H9 (cell line): Measurements from ENCODE around the gene SLC24A3. TPM values are rescaled to one million over a fixed set of nuclear protein-coding genes. Genes with fewer than 3 reads are reported as not detected.

ENCODE experiments used
- DNase-seq: peaks from one replicate; pipeline ENCODE4 v3.0.0-alpha.2; 2017
- H2AFZ ChIP-seq: one replicate; pipeline ENCODE4 v1.6.1; 2013; ENCODE audit warnings: mild to moderate bottlenecking, low read length, control low read depth, moderate library complexity
- H2AK5ac ChIP-seq: 2 replicates; pipeline ENCODE4 v1.6.1; 2013; ENCODE audit warnings: low read length, control low read depth, mixed read lengths; ENCODE audit not compliant: insufficient read length
- H2BK120ac ChIP-seq: one replicate; pipeline ENCODE4 v1.6.1; 2013; ENCODE audit warnings: low read depth, mild to moderate bottlenecking, low read length, control low read depth, inconsistent platforms; ENCODE audit not compliant: poor library complexity, severe bottlenecking
- H2BK12ac ChIP-seq: 2 replicates; pipeline ENCODE4 v1.6.1; 2013; ENCODE audit warnings: low read length, control low read depth, mixed read lengths, low read depth; ENCODE audit not compliant: insufficient read length
- H2BK15ac ChIP-seq: 2 replicates; pipeline ENCODE4 v1.6.1; 2013; ENCODE audit warnings: low read depth, low read length, control low read depth
- H2BK20ac ChIP-seq: one replicate; pipeline ENCODE4 v1.6.1; 2013; ENCODE audit warnings: low read depth, mild to moderate bottlenecking, low read length, control low read depth, inconsistent platforms; ENCODE audit not compliant: poor library complexity, severe bottlenecking
- H2BK5ac ChIP-seq: 2 replicates; pipeline ENCODE4 v1.6.1; 2013; ENCODE audit warnings: low read length, control low read depth, mixed read lengths; ENCODE audit not compliant: insufficient read length
- H3K14ac ChIP-seq: 2 replicates; pipeline ENCODE4 v1.6.1; 2013; ENCODE audit warnings: low read length, control low read depth; ENCODE audit not compliant: insufficient read depth
- H3K18ac ChIP-seq: 2 replicates; pipeline ENCODE4 v1.6.1; 2013; ENCODE audit warnings: low read depth, mild to moderate bottlenecking, mixed read lengths, low read length, control low read depth; ENCODE audit not compliant: insufficient read length
- H3K23ac ChIP-seq: 2 replicates; pipeline ENCODE4 v1.6.1; 2013; ENCODE audit warnings: low read length, control low read depth, mixed read lengths, low read depth; ENCODE audit not compliant: insufficient read length
- H3K23me2 ChIP-seq: 2 replicates; pipeline ENCODE4 v1.6.1; 2013; ENCODE audit warnings: low read depth, mild to moderate bottlenecking, mixed read lengths, low read length, control low read depth; ENCODE audit not compliant: insufficient read length, poor library complexity, severe bottlenecking
- H3K27ac ChIP-seq: 2 replicates; pipeline ENCODE4 v1.5.1; 2013; ENCODE audit warnings: low read length, control low read depth, mixed read lengths, low read depth; ENCODE audit not compliant: insufficient read length
- H3K27me3 ChIP-seq: 2 replicates; pipeline ENCODE4 v1.6.1; 2013; ENCODE audit warnings: low read length, control low read depth, inconsistent platforms; ENCODE audit not compliant: insufficient read depth
- H3K4ac ChIP-seq: 2 replicates; pipeline ENCODE4 v1.6.1; 2013; ENCODE audit warnings: low read depth, mild to moderate bottlenecking, control low read depth, inconsistent platforms, low read length, moderate library complexity
- H3K4me1 ChIP-seq: 2 replicates; pipeline ENCODE4 v1.6.1; 2013; ENCODE audit warnings: low read length, control low read depth, inconsistent platforms; ENCODE audit not compliant: insufficient read depth
- H3K4me2 ChIP-seq: 2 replicates; pipeline ENCODE4 v1.6.1; 2013; ENCODE audit warnings: low read length, control low read depth, mixed read lengths; ENCODE audit not compliant: insufficient read length, insufficient read depth
- H3K56ac ChIP-seq: 2 replicates; pipeline ENCODE4 v1.6.1; 2013; ENCODE audit warnings: low read depth, mild to moderate bottlenecking, mixed read lengths, low read length, control low read depth; ENCODE audit not compliant: insufficient read length
- H3K79me1 ChIP-seq: 2 replicates; pipeline ENCODE4 v1.6.1; 2013; ENCODE audit warnings: low read depth, mild to moderate bottlenecking, moderate library complexity, low read length, control low read depth, inconsistent platforms; ENCODE audit not compliant: insufficient read depth, poor library complexity, severe bottlenecking
- H3K79me2 ChIP-seq: 2 replicates; pipeline ENCODE4 v1.6.1; 2013; ENCODE audit warnings: low read length, control low read depth, inconsistent platforms; ENCODE audit not compliant: insufficient read depth
- H3K9ac ChIP-seq: 2 replicates; pipeline ENCODE4 v1.6.1; 2013; ENCODE audit warnings: low read length, control low read depth, mixed read lengths; ENCODE audit not compliant: insufficient read length; ENCODE audit errors: extremely low read depth
- H3K9me3 ChIP-seq: one replicate; pipeline ENCODE4 v1.6.1; 2013; ENCODE audit warnings: low read depth, low read length, inconsistent platforms; ENCODE audit not compliant: control insufficient read depth
- H3T11ph ChIP-seq: one replicate; pipeline ENCODE4 v1.6.1; 2013; ENCODE audit warnings: mild to moderate bottlenecking, low read length, control low read depth, inconsistent platforms
- H4K20me1 ChIP-seq: one replicate; pipeline ENCODE4 v1.6.1; 2013; ENCODE audit not compliant: control insufficient read depth, insufficient read length, insufficient read depth
- H4K5ac ChIP-seq: 2 replicates; pipeline ENCODE4 v1.6.1; 2013; ENCODE audit warnings: low read depth, mild to moderate bottlenecking, mixed read lengths, low read length, control low read depth; ENCODE audit not compliant: insufficient read length
- H4K8ac ChIP-seq: replicated peaks from 2 replicates; pipeline ENCODE4 v1.6.1; 2013; ENCODE audit warnings: low read length, control low read depth, mixed read lengths, low read depth; ENCODE audit not compliant: insufficient read length
- H4K91ac ChIP-seq: 2 replicates; pipeline ENCODE4 v1.6.1; 2013; ENCODE audit warnings: low read depth, mild to moderate bottlenecking, moderate library complexity, mixed read lengths, low read length, control low read depth; ENCODE audit not compliant: insufficient read length
- H3K27ac Mint-ChIP-seq, 3 experiments: 2 replicates in 2 of 3; 3 replicates in 1 of 3; pipeline ENCODE4 v1.8.0; 2020 to 2021; ENCODE audit warnings: mixed read lengths in 3 of 3, mild to moderate bottlenecking in 1 of 3, moderate library complexity in 1 of 3
- H3K27me3 Mint-ChIP-seq: 2 replicates; pipeline ENCODE4 v1.8.0; 2021; ENCODE audit warnings: low read depth, mild to moderate bottlenecking, moderate library complexity, mixed read lengths
- H3K36me3 Mint-ChIP-seq, 3 experiments: 2 replicates in 2 of 3; 3 replicates in 1 of 3; pipeline ENCODE4 v1.8.0; 2020 to 2021; ENCODE audit warnings: low read depth in 3 of 3, mixed read lengths in 3 of 3; ENCODE audit not compliant: insufficient read depth in 1 of 3
- H3K4me1 Mint-ChIP-seq, 2 experiments: 2 replicates each; pipeline ENCODE4 v1.8.0; 2020; ENCODE audit warnings: mixed read lengths in 2 of 2
- H3K4me3 Mint-ChIP-seq, 2 experiments: 2 replicates in 1 of 2; 3 replicates in 1 of 2; pipeline ENCODE4 v1.8.0; 2020 to 2021; ENCODE audit warnings: mild to moderate bottlenecking in 2 of 2, mixed read lengths in 2 of 2, moderate library complexity in 1 of 2
- H3K9me3 Mint-ChIP-seq, 2 experiments: 2 replicates in 1 of 2; 3 replicates in 1 of 2; pipeline ENCODE4 v1.8.0; 2020; ENCODE audit warnings: mild to moderate bottlenecking in 2 of 2, mixed read lengths in 2 of 2, moderate library complexity in 1 of 2
- CTCF ChIP-seq: fragments of 200-600 bp; sonication (generic); conservative IDR thresholded peaks from 3 replicates; pipeline ENCODE4 v1.8.0; 2021; ENCODE audit warnings: antibody characterized with exemption, mild to moderate bottlenecking
- whole genome bisulfite sequencing: extraction: QIAGEN DNeasy Blood & Tissue Kit; methylation state at CpG from one replicate; pipeline ENCODE4 v1.1.7; 2013; ENCODE audit warnings: missing lambda C conversion rate, low lambda C conversion rate, mixed read lengths; ENCODE audit not compliant: insufficient read length; ENCODE audit errors: extremely low coverage; 5-methylcytosine and 5-hydroxymethylcytosine counted together
- total RNA-seq: library from RNA; stranded (reverse); gene quantifications from 2 replicates; pipeline ENCODE4 v1.2.1, GENCODE V29; 2021

The SLC24A3 gene
- total RNA-seq, 1 experiment from 2014 or later, result 0.83 TPM

- TF ChIP-seq CTCF, result no peak
- H3K79me1 ChIP-seq, result no peaks in the 10 kb centered on the region
- H4K8ac ChIP-seq, result no peak overlapping the region
- no peak overlapping the region for H3T11ph ChIP-seq
- no peak overlapping the region for H2BK120ac ChIP-seq
- no peak overlapping the region for H3K23ac ChIP-seq
- H3K36me3 Mint-ChIP-seq, result peaks cover 0 to 8% (median 8%) of the 10 kb centered on the region in 3 experiments; a peak in 3 of 7 replicates
- H4K5ac ChIP-seq, result no peak overlapping the region
- H3K4me2 ChIP-seq, result no peak overlapping the region
- H2BK5ac ChIP-seq, result no peak overlapping the region
- no peak overlapping the region for H2BK12ac ChIP-seq
- no peak overlapping the region for H2BK15ac ChIP-seq
- H3K9ac ChIP-seq, result no peak overlapping the region
- no peak overlapping the region for H2AK5ac ChIP-seq
- peaks cover 33 to 37% of the 10 kb centered on the region in 2 experiments for H3K4me1 Mint-ChIP-seq
- no peak overlapping the region for H2AFZ ChIP-seq
- H4K91ac ChIP-seq, result no peak overlapping the region
- WGBS, result no CpG with 5 or more reads among the region's 5 CpGs
- H3K9me3 ChIP-seq, result no peaks in the 10 kb centered on the region
- no peaks in the 10 kb centered on the region; the same call in 1 of the 2 replicates for H3K27me3 ChIP-seq
- no peak overlapping the region for H3K4me3 Mint-ChIP-seq
- H4K20me1 ChIP-seq, result no peaks in the 10 kb centered on the region
- H3K27ac Mint-ChIP-seq, result no peak overlapping the region
- H3K27me3 Mint-ChIP-seq, result peaks cover 14% of the 10 kb centered on the region
- H3K14ac ChIP-seq, result no peak overlapping the region
- H3K9me3 Mint-ChIP-seq, result peaks cover 0 to 5% of the 10 kb centered on the region in 2 experiments; a peak in 3 of 5 replicates
- peaks cover 18% of the 10 kb centered on the region; the same call in 1 of the 2 replicates for H3K4me1 ChIP-seq
- H3K79me2 ChIP-seq, result no peaks in the 10 kb centered on the region
- no peak overlapping the region for H3K56ac ChIP-seq
- H3K27ac ChIP-seq, result no peak overlapping the region
- H3K4ac ChIP-seq, result no peak overlapping the region
- H3K18ac ChIP-seq, result no peak overlapping the region
- H2BK20ac ChIP-seq, result no peak overlapping the region
- DNase-seq, result no peak
- no peaks in the 10 kb centered on the region for H3K23me2 ChIP-seq
These were observed 406.3 kb downstream of the SLC24A3 start for GRCh38 chr20:19618711-19619110.
